GM04504 (cell line): ENCODE measurements around the gene AIFM1.

Experiments
- DNase-seq: peaks from one replicate; pipeline ENCODE4 v3.0.0-alpha.2; 2012; ENCODE audit warnings: low read depth

The AIFM1 gene

DNA sequence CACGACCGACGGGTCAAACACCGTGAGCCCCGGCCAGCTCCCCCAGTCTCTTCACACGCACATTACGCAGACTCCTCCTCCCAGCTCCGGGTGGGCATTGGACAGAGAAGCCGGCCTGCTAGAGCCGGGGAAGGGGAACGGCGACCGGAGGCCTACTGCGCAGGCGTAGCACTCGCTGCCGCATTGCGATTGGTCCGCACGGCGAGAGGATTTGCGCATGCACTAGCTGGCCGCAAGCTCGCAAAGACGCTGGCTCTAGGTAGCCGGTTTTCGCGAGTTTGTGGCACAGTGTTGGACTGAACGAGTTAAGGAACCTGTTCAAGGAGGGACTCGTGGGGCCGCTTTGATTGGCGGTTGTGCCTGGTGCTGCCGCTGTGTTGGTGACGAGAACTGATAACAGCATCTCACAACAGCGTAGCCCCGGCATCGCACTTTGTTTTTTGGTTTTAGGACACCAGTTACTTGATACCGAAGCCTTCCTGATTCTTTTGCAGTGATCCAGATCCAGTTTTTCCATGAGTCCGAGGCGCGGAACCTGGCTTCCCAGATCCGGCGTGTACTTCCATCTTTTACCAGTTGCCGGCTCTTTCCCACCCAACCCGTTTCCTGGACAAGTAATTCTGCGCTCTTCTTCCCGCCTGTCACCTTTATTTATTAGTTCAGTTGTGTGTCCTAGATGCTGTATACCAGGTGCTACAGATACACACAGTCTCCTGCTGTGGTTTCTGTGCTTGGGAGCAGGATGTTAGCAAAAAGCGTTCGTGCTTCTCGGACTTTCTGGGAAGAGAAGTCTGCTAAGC lies at the start of gene AIFM1:
Gene AIFM1 (minus strand): TSS at position 139 of the 800 bp plus-strand sequence. CDS start 185 bp downstream, outside the sequence.
- DNase-seq = peak; percentile 81

DNA sequence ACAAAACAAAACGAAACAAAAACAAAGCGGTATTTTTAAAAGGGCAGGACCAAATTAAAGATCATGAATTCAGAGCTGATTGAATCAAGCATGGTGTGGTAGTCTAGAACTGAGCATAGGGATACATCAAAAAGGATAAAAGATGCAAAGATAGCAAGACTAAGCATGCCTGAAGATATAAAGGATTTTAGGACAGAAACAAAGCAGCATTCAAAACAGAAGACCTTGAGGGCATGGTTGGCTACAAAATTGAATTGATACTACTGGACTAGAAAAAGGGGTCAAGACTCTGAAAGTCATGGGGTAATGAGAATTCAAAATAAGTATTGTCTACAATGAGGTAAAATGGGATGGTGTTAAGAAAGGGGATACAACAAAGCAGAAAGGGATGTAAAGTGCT lies 47.7 kb upstream of the AIFM1 start:
- no peak for DNase-seq

DNA sequence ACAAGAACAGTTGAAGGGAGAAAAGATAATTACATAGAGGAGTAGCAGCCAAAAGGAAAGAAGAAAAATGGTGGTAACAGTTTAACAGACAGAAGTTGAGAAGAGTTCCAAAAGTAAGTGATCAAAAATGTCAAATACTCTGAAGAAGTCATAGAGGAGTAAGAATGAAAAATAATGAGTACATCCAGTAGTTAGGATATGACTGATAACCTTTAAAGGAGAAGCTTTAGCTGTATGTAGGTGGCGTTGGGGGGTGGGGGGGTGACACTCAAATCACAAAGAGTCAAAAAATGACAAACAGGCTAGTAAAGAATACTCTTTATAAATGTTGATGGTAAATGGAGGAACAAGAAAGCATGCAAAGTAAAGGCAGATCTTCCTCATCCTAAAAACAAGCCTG lies 46.7 kb upstream of the AIFM1 start:
- DNase-seq = no peak

DNA sequence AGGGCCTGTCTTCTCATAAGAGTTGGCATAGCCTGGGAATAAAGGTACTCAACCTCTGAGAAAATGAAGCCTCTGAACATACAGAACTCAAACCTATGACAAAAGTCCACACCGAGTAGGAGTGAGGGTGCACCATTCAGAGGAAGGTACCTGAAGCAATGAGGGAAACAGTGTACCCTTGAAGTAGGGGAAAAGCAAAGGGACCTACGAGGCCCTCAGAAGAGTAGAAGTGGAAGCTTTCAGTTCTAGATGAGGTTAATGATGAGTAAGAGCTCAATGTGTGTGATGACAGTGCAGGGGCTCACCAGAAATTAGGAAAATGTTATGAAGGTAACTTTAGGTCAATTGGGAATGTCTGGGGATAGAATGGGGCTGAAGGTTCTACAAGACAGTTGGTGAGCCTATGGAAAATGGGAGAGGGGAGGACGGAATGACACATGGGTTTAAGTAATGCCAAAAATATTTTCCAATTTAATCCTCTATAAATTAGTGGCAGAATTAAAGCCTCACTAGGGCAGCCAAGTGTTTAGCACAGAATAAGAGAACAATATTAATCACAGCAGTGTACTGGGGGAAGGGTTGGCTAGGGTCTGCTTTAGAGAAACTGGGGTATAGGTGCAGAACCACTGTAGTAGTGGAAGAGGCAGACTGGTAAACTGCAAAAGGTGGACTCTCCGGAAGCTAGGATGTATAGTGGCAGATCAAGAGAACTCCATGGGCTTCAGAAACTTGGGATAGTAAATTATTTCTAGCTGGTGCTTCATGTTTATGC lies 46.0 kb upstream of the AIFM1 start:
- DNase-seq = no peak

DNA sequence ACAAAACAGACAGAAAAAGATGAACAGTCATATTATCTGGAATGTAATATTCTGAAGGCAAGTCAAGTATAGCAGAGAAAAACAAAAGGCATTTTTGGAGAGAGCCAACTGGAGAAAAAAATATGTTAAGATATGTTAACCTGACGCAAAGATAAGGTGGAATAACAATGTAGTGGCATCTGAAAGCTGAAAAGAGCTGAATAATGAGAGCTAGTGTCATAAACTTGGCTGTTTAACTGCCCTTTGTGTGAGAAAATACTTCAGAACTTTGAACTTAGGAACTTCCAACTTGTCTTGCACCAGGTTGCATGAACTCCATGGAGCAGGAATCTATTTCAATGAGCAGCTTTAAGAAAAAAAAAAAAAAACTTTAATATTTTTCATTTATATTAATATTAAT lies 39.0 kb upstream of the AIFM1 start:
- DNase-seq = no peak

DNA sequence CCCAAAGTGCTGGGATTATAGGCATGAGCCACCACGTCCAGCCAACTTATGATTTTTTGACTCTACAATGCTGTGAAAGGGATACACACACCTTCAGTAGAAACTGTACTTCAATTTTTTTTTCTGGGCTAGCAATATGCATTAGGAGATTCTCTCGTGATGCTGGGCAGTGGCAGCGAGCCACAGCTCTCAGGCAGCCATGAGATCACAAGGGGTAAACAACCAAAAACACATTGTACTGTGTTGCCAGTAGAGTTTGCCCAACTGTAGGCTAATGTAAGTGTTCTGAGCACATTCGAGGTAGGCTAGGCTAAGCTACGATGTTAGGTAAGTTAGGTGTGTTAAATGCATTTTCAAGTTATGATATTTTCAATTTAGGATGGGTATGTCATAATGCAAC lies 31.8 kb upstream of the AIFM1 start:
- DNase-seq = no peak

DNA sequence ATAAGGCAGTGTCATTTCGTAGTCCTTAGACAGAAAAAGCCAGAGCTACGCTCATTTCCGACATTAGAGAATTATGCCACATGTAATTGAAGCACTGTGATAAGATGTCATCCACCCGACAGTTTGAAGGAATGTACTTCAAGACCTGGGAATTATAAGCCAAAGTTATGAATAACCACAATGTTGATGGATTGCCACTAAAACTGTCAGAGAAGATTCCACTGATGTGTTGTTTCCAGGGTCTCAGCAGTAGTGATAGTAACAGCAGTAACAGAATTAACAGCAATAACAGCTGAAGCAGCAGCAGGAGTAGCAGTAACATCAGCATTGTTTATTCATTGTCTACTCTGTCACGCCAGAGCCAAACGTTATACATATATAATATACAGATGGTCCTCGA lies 30.8 kb upstream of the AIFM1 start:
- DNase-seq = peak; percentile 57

DNA sequence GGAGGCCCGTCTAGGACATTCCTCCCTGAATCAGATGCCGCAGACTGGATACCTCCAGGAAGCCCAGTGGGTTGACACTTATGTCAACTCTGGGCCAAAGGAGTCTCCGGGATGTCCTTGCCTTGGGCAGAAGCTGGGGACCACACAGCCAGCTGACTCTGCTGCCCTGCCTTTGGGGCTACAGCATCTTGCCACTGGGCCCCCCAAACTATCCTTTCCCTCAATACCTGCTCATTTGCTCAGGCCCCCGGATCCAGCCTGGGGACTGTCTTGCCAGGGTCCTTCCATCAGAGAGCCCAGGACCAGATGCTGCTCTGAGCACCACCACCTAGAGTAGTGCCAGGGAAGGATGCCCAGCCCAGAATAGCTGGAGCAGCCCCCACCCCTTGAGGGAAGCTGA lies 25.2 kb upstream of the AIFM1 start:
- DNase-seq = no peak

DNA sequence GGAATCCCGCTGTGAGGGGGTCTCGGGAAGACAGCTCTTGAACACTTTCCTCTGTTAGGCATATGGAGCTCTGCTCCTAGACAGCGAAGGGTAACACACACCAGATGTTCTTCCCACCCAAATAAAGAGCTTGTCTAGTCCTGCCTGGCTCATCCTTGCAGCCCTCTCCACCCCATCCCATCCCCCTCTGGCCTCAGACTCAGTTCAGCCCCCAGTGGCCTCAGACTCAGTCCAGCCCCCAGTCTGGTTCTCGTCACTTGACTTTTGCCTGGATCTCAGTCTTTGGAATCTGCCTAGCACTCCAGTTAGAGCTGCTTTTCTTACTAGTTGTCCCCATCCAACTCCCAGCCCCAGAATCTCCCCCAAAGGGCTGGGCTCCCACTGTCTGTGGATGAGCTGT lies 21.0 kb upstream of the AIFM1 start:
- DNase-seq = no peak

DNA sequence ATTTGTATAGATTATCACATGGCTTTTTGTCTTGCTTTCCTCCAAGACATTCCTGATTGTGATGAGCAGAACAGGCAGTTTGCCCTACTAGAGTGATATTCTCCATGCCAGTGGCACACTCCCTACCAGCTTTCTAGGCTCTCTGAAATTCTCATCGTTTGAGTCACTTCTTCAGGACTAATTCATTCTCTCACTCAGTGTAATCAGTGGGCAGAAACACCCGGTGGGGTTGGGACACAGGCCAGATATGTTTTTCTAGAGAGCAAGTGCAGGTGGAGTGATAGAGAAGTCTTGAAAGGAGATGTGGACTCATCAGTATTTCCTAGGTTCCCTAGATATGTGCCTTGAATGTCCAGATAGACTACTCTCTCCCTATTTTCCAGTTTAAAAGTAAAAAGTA lies 19.2 kb upstream of the AIFM1 start:
- DNase-seq = no peak

DNA sequence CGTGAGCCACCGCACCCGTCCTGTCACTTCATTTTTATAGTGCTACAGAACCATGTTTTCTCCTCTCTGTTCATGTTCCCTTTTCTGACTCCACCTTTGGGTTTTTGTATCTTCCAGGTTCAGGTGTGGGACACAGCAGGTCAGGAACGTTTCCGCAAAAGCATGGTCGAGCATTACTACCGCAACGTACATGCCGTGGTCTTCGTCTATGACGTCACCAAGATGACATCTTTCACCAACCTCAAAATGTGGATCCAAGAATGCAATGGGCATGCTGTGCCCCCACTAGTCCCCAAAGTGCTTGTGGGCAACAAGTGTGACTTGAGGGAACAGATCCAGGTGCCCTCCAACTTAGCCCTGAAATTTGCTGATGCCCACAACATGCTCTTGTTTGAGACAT lies 18.5 kb upstream of the AIFM1 start:
- no peak for DNase-seq

DNA sequence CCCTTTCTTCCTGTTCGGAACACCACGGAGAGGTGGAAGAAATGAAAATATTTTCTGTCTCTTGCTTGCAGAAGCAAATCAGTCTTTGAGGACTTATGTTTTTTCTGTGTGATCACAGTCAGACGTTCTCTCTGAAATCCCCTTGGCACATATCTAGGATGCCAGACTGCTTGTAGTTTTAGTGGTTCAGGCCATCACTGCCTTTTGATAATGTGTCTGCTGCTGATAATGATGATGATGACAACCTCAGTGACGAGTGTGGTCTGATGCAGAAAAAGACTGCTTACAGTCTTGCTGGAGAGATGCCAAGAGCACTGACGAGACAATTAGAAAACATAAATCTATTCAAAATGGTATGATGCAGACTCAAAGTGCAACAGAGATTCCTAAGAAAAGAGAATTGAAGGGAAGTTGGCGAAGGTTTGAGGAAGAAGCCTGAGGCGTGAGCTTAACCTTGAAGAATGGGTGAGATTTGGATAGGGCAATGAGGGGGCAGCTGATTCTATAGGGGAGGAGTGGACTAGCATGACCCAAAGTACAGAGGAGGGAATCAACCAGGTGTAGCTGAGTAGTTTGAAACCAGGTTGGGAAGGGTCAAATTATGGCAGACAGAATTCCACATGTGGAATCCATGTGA lies 14.1 kb upstream of the AIFM1 start:
- no peak for DNase-seq

DNA sequence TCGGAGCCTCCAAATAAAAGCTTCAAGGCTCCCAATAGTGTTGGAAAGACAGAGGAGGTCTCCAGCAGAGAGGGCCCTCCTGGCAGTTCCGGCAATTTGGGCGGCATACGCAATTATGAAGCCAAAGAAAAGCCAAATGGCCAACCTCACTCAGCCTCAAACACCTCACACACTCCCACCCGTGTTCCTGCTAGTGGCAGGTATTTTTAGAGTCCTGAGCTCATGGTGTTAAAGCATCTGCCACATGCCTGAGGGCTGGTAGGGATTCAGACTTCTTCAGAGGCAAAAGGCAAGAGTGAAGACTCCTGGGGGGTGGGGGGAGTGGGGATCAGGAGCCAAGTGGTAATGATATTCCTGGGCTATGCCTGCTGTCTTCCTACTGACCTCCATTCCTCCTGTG lies 13.5 kb upstream of the AIFM1 start:
- DNase-seq = no peak

DNA sequence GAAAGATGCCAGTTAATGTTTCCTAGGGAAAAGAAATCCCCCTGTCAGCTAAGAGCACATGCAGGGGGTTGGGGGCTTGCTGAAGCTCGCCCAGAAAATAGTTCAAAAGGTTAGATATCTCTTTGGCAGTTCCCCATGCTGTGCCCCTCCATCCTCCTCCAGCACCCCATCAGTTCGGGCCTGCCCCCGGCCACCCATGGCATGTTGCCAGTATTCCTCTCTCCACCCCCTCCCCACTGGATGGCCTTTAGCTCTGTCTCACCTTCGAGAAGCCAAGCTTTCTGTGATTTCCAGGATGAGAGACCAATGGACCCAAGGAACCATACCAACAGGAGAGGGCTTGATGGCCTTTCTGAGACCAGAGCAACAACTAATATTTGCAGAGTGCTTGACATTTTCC lies 11.3 kb upstream of the AIFM1 start:
- no peak for DNase-seq

DNA sequence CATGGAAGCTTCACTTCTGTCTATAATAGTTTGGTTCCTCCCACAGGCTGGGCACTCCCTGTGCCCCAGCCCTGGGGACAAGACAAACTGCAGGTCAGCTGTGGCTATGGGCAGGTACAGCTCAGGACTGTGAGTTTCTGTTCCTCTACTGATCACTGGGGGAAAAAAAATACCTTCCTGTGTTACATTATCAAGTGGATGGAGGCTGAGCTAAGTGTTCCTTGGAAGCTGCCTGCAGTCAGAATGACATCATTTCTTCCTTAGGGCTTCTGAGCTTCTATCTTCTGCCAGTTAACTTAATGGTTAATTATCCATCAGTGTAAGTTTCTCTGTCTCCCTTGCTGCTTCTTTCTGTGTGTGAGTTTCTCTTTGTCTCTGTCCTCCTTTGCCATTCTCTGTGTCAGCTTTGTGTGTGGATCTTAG lies 10.7 kb upstream of the AIFM1 start:
- no peak for DNase-seq

DNA sequence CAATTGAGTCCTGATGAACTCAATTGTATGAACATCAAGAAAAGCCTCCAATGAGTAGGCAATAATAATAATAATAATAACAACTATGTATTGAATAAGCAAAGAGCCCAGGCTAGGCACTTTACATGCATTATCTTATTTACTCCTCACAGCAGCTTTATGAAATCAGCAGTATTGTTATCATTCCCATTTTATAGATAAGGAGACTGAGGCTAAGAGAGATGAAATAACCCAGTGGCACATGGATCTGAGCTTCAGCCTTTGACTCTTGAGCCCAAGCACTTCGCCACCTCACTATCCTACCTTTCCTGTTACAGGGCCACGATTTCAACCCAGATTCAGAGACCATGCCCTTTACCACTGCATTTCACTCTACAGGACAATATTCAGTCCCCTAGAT lies 9.3 kb upstream of the AIFM1 start:
- no peak for DNase-seq

DNA sequence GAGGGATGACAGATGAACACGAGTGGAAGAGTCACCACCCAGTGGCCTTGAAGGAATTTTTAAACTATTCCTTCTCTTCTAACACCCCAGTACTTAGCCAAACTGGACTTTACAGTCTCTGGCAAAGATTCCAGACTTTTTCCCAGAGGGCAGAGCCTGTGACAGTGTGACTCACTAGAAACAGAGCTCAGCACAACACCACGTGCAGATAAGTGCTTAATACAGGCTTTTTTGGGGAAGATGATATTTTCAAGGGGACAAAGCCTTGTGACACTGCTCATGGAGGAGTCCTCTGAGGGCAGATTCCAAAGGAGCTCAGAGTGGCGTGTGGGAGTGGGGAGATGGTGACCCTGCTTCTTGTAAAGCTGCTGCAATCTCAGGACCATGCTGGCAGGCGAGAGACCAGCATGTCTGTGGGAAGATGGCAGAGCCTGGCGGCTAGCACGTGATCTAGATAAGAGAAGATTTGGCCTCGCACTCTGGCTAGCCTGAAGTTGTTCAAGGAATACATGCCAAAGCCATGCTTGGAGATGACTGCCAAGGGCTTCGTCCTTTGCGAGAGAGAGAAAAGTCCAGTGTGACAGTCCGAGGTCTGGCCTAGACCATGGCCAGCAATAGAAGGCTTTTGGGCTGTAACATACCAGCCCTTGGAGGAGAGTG lies 8.5 kb upstream of the AIFM1 start:
- peak; percentile 78 for DNase-seq

DNA sequence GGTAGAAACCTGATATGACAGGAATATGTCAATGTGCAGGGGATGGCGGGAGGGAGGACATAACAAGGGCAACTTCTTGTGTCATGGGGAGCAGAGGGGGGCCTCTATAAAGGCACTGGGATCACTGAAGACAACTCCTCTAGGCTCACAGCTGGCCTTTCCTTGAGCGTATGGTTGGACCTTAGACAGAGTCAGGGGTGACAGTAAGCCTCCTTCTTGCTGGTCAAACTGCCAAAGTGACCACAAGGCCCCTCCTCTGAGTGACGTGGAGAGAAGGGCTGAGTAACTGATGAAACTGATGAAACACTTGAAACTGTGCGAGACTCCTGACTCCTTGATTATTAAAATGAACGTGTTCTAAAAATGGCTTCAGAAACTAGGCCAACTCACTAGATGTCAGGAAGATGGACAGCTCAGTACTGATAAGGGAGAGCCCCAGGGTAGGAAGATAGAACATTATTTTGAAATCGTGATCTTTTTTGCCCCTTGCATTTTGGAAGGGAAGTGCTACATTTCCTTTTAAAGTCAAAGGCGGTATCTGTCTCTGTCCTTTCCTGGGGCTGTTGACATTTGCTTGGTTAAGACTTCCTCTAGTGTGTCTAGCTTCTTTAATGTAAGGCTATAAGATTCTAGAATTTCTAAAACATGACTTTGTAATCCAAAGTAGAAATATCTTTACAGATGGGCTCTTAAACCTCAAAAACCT lies 7.7 kb upstream of the AIFM1 start:
- DNase-seq = peak; percentile 71

DNA sequence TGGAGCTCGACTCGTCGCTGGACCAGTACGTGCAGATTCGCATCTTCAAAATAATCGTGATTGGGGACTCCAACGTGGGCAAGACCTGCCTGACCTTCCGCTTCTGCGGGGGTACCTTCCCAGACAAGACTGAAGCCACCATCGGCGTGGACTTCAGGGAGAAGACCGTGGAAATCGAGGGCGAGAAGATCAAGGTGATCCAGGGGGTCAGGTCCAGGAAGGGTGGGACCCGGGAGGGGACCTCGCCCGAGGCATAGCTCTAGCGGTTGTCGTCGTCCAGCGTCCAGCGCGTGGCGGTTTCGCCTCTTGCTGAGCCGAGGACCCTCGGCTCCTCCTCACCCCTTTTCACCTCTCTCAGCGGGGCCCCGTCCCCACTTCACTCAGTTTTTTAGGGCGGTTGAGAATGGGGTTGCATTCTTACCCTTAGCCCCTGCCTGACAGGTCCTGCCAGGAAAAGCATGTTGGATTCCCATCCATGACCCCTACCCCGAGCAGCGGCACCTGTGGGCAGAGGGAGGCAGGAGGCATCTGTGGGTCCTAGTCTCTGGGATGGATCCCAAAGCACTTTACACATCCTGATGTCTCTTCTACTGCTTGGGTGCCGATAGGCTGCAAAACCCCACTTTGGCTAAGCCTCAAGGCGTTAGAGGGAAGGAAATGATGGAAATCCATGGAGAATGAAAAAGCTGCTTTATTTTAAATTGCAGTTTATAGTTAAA lies 6.6 kb upstream of the AIFM1 start:
- DNase-seq = no peak

DNA sequence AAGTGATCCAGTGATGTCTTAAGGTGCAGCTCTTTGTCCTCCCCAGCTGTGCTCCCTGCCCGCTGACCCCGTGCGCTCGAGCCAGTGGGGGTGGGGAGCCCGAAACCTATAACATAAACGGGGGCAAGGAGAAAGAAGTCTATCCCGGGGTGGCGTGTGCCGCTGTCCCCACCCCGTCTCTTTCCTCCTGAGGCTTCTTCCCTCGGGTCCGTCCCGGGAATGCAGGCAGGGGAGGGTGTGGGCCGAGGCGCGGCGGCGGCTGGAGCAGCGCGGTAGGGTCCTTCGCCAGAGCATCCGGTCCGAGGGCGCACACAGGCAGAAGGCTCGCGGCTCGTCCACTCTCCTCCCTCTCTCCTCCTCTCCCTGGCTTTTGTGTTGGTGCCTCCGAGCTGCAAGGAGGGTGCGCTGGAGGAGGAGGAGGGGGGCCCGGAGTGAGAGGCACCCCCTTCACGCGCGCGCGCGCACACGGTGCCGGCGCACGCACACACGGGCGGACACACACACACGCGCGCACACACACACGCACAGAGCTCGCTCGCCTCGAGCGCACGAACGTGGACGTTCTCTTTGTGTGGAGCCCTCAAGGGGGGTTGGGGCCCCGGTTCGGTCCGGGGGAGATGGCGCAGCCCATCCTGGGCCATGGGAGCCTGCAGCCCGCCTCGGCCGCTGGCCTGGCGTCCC lies 5.9 kb upstream of the AIFM1 start, which contains the start of gene RAB33A:
Gene RAB33A (plus strand): TSS at position 517 of the 681 bp plus-strand sequence. CDS start 101 bp downstream, at position 618.
- no peak for DNase-seq
